HL-60 (cell line): ENCODE measurements around the gene CRIP2.

Experiments used
- CTCF ChIP-seq: IDR thresholded peaks from one replicate; pipeline ENCODE4 v1.5.1; 2011; ENCODE audit warnings: low read length, control low read depth, inconsistent platforms; ENCODE audit not compliant: insufficient read depth
- POLR2AphosphoS5 ChIP-seq: IDR thresholded peaks from 2 replicates; pipeline ENCODE4 v1.6.1; 2012; ENCODE audit warnings: low read depth
- SPI1 ChIP-seq: IDR thresholded peaks from 2 replicates; pipeline ENCODE4 v1.6.1; 2012; ENCODE audit warnings: low read depth, mild to moderate bottlenecking, borderline replicate concordance

- TF ChIP-seq POLR2AphosphoS5 (no peak), CTCF (no peak), SPI1 (no peak)
These were observed 19.5 kb upstream of the CRIP2 start for GRCh38 chr14:105455086-105455640.
